Measurements from ENCODE around the gene AWAT2.

The AWAT2 gene

DNA sequence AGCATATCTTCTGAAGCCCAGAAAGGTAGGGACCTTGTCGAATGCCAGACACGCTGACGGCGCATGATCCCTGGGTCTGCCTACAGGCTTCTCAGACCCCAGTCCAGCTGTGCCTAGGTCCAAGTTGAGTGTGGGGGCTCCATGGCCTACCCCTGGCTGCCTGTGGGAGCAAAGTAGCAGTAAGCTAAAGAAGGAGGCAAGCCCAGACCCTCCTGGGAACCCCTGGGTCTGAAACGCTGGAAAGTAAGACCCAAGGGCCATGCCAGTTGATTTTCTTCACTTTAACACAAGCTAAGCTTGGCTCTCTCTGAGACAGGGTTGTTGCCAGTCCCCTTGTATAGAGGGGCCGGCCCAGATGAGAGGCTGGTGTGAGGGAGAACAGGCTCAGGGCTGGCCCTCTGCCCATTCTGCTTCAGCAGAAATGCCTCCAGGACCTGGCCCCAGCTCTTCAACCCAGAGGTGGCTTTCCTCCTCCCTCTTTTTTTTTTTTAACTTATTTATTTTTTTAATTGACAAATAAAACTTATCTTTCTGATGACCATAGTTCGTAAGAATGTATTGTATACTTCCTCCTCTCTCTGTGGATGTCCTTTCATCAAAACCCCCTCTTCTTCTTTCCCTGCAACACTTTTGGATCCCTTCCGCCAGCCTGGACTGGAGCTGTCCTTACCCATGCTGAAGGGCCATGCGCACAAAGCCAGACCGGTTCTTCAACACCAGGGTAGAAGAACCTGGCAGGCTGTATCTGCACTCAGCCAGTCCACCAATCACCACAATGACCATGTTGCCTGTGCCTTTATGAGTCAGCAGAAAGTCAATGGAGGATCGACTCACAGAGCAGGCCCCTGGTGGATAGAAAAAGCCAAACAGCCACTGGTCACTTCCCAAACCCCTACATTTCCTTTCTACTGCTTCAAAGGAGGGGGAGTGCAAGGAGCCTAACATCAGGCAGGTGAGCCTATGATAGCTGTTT, 7.1 kb downstream of the AWAT2 start:
- no peak for DNase-seq (ENCODE audit: insufficient read length, low spot score)
- no peak for FAIRE-seq

DNA sequence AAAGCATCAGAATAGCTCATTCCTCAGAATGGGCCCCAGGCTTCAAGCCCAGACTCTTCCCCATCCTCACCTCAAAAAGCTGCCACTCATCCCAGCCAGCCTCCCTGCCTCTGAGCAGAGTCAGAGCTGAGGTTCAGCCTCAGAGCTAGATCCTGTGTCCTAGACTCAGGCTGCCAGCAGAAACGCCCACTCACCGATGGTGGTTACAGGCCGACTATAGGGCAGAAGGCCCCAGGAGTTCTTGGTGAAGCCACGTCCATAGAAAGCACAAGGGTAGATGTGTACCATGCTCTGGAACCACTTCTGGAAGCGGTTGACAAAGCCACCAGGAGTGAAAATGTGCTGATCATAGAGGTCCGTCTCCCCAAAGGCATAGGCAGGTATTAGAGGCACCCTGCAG, 7.7 kb downstream of the AWAT2 start:
- DNase-seq (ENCODE audit: insufficient read length, low spot score) (no peak), FAIRE-seq (no peak)

DNA sequence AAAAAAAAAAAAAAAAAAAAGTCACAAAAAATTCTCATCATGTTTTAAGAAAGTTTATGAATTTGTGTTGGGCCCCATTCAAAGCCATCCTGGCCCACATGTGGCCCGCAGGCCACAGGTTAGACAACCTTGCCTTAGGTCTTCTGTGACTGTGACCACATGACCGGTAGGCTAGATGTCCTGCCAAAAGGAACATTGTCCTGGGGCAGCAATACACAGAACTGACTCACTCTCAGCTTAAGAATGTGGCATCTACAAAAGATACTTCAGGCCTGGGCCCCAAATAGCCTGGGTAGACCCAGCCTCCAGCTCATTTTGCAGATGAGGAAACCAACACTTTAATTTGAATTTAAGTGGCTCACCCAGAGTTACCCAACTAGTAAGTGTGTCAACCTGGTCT, 10.0 kb downstream of the AWAT2 start:
- FAIRE-seq (no peak), DNase-seq (ENCODE audit: insufficient read length, low spot score) (no peak)

DNA sequence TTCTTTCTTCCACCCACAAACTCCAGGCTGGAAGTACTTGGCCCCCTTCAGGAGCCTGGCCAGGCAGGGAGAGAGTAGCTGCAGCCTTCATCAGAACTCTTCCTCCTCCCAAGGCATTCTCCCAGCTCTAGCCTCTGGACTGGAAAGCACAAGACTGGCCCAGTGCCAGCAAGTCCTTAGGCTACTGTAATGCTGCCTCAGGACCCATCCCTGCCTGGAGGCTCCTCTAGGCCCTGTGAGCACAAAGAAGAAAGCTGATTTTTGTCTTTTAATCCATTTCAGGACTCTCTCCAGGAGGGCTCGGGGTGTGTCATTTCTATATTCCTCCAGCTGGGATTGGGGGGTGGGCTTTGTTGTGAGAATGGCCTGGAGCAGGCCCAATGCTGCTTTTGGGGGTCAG, 10.8 kb downstream of the AWAT2 start:
- no peak for DNase-seq (ENCODE audit: insufficient read length, low spot score)
- FAIRE-seq, result no peak

DNA sequence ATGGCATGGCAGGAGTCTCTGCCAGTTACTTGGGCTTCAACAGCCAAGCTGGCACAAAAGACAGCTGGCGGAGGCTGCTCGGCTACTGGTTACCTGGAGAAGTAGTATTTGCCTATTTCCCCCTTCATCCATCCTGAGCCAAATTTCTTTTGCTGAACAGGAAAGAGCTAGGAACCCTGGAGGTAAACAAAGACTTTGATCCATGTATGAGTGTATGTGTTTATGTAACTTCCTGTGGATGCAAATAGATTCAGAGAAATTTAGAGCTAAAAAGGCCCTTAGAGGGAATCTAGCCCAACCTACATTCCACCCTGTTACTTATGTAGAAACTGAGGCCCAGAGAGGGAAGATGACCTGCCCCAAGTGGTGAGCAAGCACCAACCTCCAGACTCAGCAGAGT, 11.2 kb downstream of the AWAT2 start:
- FAIRE-seq, result no peak
- no peak for DNase-seq (ENCODE audit: insufficient read length, low spot score)

DNA sequence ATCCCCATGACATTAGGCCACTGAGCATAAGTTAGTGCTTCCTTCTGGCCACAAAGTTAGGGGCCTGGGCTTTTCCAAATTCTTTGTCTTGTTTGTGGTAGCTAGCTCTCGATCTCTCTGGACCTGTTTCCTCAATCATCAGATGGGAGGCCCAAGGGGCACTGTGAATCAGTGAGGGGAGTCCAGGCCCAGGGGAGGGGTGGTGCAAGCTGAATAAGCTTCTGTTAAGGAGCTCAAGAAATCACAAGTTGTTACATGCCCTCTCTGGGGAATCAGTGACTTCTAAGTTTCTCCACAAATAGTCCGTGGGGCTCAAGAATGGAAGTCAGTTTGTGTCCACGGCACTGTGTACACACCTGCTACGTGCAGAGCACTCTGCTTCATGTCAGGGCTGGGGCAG, 15.1 kb downstream of the AWAT2 start:
- FAIRE-seq (peak; percentile 14), DNase-seq (ENCODE audit: insufficient read length, low spot score) (no peak)

DNA sequence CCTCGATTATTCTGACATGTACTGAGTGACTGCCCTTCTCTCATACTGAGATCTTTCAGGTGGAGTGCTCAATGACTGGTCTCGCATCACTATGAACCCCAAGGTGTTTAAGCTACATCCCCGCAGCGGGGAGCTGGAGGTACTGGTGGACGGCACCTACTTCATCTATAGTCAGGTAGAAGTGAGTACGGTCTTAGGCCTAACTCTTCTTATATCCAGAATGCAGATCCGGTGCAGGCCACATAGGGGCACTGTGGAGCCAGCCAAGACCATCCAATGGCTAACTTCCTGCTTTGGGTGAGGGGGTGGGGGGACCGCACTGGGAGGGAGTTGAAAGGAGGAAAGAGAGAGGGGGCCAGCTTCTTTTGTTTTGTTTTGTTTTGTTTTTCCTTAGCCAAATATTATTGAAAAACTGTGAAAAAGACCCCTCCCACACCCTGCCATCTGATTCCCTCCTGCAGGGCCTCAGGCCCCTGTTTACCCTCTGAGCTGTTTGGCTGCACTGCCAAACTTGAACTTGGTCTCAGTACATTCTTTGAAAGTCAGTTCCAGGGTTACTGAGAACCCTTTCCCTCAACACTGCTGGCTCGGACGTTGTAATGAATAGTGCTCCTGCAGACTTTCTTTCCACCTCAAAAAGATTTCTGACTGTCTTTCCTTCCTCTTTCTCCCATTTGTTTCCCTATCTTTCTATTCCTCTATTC, 16.2 kb downstream of the AWAT2 start:
- DNase-seq (ENCODE audit: insufficient read length, low spot score), result no peak
- no peak for FAIRE-seq

DNA sequence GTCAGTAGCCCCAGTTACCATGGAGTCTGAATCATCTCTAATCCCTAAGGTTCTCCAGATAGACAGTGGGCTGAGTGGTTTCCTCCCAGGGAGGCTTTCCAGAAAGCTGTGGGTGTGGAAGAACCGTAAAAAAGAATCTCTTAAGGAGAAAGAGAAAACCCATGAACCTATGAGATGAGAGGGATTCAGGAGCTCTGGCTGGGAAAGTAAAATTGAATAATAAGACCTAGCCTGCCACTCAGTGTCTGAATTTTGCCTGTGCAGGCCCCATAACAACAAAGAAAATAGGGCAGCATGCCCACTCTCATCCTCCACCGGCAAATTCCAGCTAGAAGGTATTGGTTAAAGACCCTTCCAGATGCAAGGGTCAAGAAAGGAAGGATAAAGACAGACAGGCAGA, 16.9 kb downstream of the AWAT2 start:
- FAIRE-seq (no peak), DNase-seq (ENCODE audit: insufficient read length, low spot score) (no peak)

DNA sequence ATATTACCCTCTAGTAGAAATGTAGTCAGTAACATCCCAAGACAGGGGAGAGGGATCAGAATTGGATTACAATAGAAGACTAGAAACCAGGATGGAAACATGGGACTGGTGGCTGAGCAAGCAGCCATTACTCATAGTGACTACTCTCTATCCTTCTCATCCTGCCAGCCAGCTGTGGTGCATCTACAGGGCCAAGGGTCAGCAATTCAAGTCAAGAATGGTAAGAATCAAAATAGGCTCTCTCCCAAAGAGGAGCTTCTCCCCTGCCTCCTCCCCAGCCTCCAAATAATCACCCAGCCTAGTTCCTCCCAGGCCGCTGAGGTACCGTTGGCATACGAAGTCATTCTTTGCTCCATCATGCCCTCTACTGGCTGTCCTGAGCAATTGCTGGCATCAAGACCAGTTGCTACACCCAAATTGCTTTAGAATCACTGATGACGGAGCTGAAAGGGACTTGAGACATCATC, 19.4 kb downstream of the AWAT2 start:
- DNase-seq (ENCODE audit: insufficient read length, low spot score) (peak; percentile 27), FAIRE-seq (peak; percentile 98)

DNA sequence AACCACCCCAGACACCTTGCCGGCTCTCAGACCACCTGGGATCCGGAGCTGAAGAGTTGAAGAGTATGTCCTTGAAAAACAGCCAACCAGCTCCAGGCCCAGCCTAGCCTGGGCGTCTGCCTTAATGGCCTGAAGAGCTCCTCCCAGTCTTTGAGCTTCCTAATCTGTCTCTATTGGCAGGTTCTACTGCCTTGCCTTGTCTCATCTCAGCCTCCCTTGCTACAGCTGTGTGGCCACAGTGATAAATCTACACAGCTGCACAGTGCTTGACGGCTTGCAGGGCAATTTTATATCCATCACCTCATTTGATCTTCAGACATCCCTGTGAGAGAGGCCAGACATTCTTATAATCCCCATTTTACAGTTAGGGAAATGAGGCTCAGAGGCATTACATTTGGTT, 19.9 kb downstream of the AWAT2 start:
- DNase-seq (ENCODE audit: insufficient read length, low spot score) (no peak), FAIRE-seq (no peak)

DNA sequence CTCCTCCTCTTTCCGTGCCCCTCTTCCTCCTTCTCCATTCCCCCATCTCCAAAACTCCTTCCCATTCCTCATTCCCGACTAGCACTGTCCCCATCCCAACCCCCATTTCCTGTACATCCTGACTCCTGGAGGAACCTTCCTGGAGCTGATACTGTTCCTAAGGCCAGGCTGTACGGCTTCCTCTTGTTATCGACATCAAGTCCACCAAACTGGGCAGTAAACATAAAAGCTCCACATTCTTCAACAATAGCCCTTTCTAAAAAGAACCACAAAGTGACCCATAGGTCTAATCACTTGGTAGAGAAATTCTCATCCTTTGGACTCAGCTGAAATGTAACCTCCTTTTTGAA, 22.9 kb downstream of the AWAT2 start:
- DNase-seq (ENCODE audit: insufficient read length, low spot score) (no peak), FAIRE-seq (no peak)

DNA sequence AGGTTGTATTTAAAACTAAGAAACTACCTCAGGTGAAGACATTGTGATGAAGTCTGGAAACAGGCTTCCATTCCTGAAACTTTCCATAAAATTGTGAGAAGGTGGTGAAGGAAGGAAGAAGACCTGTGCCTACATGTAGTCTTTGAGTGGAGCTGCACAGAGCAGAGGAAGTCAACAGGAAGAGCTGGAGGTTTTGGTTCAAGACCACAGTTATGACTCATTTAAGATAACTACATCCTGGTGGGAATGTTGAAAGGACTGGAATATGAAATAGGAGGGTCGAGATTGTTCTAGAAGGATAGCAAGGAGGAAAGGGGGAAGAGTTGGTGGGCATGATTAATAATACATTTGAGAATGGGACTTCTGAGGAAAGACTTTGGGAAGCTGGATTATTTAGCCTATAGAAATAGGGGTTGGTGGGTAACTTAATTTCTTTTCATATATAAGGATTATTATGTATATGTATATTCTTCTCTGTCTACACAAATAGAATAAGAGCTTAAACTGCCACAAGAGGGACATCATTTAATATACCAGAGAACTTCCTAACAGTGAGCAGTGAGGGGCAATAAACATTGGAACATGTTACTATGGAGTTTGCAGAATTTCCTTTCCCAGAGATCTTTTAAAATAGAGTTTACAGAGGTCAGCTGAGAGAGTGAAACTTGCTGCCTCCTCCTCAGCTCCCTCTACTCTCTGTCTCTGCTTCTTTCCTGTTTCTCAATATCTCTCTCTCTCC, 23.5 kb downstream of the AWAT2 start:
- no peak for FAIRE-seq
- no peak for DNase-seq (ENCODE audit: insufficient read length, low spot score)

DNA sequence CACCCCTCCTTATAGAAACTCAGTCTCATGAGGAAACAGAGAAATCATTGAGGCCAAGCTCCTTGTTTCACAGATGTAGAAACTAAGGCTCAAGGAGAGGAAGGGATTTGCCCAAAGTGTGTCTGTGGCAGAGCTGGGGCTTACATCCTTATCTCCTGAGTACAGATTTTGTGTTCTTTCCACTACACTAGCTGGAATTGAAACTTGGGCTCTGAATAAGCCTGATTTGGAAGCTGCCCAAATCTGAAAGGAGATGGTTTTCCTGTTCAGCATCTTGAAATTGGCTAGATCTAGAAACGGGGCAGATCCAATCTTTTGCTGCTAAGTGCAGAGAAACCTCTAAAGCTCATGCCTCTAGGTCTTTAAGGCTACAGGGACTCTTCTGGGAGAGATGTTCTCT, 24.3 kb downstream of the AWAT2 start:
- DNase-seq (ENCODE audit: insufficient read length, low spot score) (no peak), FAIRE-seq (no peak)

DNA sequence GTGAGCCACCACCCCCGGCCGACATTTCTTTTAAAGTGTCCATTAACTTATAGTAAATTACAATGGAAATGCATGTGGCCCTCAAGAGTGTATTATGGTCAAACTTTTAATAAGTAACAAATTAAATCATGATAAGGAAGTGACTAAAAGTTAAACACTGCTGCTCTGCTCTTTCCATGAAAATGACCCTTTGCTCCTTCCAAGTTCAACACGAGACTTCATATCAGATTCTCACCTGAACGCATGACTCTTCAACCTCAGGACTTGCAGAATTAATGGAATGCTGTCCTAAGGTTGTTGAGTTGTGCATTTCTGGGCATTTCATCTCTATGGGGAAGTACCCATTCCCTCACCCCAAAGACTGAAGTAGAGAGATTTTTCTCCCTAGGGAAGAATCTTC, 27.1 kb downstream of the AWAT2 start:
- no peak for FAIRE-seq
- DNase-seq (ENCODE audit: insufficient read length, low spot score), result no peak

DNA sequence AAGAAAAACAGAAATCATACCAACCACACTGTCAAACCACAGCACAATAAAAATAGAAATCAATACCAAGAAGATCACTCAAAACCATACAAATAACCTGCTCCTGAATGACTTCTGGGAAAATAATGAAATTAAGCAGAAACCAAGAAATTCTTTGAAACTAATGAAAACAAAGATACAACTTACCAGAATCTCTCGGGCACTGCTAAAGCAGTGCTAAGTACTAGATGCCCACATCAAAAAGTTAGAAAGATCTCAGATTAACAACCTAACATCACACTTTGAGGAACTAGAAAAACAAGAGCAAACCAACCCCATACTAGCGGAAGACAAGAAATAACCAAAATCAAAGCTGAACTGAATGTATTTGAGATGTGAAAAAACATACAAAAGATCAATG, 33.2 kb downstream of the AWAT2 start:
- DNase-seq (ENCODE audit: insufficient read length, low spot score) (no peak), FAIRE-seq (peak; percentile 33)

DNA sequence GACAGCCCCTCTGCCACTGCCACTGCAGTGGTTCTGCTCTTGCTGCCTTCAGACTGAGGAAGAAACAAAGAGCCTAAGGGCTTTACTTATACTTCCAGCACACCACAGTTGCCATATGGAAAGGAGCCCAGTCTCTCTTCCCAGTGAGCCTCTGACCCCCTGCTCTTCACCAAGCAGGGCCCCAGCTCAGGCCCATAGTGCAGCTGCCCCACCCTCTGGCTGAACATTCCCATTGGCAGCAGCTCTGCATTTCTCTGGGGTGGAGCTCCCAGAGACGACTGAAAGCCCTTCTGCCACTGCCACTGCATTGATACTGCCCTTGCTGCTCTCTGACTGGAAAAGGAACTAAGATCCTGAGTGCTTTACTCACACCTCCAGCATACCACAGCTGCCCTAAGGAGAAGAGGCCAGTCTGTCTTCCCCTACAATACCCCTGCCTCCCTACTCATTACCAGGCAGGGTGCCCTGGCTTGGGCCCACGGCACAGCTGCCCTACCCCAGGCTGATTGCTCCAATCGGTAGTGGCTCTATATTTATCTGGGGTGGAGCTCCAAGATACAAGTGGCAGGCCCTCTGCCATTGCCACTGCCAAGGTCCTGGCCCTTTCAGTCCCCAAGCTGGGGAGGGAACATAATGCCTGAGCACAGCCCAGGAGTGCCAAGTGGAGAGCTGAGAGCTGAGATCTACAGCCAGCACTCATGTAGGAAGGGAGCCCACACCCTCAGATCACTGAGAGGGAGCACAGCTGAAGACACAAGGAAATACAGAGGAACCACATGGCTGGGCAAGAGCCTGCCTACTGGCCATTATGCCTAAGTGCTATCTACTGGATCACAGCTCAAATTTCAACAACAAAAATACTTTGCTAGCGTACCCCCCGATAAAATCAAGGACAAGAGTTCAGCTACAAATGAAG, 36.0 kb downstream of the AWAT2 start:
- DNase-seq (ENCODE audit: insufficient read length, low spot score), result no peak

DNA sequence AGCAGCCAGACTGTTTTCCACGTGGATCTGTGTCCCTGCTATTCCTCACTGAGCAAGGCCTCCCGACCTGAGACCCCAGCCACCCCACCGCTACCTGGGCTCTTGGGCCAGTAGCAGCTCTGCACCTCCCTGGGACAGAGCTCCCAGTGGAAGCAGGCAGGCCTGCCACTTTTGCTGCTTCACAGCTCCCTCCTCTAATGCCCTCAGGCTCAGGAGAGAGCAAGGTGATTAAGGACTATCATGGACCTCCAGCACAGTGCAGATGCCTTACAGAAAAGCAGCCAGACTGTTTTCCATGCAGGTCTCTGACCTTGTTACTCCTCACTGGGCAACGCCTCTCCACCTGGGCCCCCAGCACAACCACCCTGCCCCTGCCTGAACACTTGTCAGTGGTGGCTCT, 37.0 kb downstream of the AWAT2 start:
- DNase-seq (ENCODE audit: insufficient read length, low spot score), result no peak
- FAIRE-seq, result peak; percentile 39

More for the DNA sequence above, 36.0 kb downstream of the AWAT2 start:
- no peak for FAIRE-seq

DNA sequence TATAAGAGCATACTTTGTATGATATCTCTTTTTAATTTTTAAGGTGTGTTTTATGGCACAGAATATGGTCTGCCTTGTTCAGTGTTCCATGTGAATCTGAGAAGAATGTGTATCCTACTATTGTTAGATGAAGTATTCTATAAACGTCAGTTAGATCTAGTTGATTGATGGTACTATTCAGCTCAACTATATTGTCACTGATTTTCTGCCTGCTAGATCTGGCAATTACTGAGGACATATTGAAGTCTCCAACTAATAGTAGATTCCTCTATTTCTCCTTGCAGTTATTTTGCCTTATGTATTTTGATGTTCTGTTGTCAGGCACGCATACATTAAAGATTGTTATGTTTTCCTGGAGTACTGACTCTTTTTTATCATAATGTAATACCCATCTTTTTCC, 39.8 kb downstream of the AWAT2 start:
- FAIRE-seq (no peak), DNase-seq (ENCODE audit: insufficient read length, low spot score) (no peak)

DNA sequence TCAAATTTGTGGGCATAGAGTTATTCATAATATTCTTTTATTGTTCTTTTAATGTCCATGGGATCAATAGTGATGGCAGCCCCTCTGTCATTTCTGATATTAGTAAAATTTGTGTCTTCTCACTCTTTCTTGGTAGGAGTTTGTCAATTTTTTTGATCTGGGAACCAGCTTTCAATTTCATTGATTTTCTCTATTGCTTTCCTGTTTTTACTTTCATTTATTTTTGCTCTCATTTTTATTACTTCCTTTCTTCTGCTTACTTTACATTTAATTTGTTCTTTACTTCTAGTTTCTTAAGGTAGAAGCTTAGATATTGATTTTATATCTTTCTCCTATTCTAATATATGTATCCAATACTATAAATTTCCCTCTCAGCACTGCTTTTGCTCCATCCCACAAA, 40.7 kb downstream of the AWAT2 start:
- no peak for FAIRE-seq

DNA sequence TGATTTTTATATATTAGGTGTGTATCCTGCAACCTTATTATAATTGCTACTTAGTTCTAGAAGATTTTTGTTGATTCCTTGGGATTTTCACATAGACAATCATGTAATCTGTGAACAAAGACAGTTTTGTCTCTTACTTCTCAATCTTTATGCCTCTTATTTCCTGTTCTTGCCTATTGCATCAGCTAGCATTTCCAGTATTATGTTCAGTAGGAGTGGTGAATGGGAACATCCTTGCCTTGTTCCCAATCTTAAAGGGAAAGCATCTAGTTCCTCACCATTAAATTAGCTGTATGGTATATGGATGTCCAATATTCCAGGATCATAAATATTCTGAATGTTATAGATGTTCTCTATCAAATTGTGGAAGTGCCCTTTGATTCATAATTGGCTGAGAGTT, 41.8 kb downstream of the AWAT2 start:
- DNase-seq (ENCODE audit: insufficient read length, low spot score), result no peak
- FAIRE-seq, result no peak

More for the DNA sequence above, 40.7 kb downstream of the AWAT2 start:
- no peak for DNase-seq (ENCODE audit: insufficient read length, low spot score)
